Effector memory CD8-positive, alpha-beta T cell (primary cell): Measurements from ENCODE around the gene CXorf49.
A peak's percentile ranks its signal among the peaks of the same experiment; 100 is the strongest.
"Not testable (repeated sequence)": the region's sequence is repeated elsewhere in the genome, so short reads cannot be mapped to it uniquely, and the experiment has no call there.

Experiments used
- ATAC-seq: fragments of 150-1000 bp; cut with Tn5 transposase; replicated peaks from 2 replicates; pipeline ENCODE4 v1.10.0; 2021; ENCODE audit warnings: mild to moderate bottlenecking, moderate library complexity
- DNase-seq, 3 experiments: peaks; one replicate each; pipeline ENCODE4 v3.0.0; 2021
- H3K27ac Mint-ChIP-seq, 2 donors: one replicate each; pipeline ENCODE4 v1.8.0; 2022; ENCODE audit warnings: mild to moderate bottlenecking in 2 of 2, mixed read lengths in 2 of 2, moderate library complexity in 2 of 2
- H3K27me3 Mint-ChIP-seq, 2 donors: one replicate each; pipeline ENCODE4 v1.8.0; 2022; ENCODE audit warnings: mixed read lengths in 2 of 2
- H3K36me3 Mint-ChIP-seq: one replicate; pipeline ENCODE4 v1.8.0; 2022; ENCODE audit warnings: mild to moderate bottlenecking, moderate library complexity, mixed read lengths; ENCODE audit not compliant: insufficient read depth
- H3K4me1 Mint-ChIP-seq, 2 donors: one replicate each; pipeline ENCODE4 v1.8.0; 2022; ENCODE audit warnings: low read depth in 2 of 2, mixed read lengths in 2 of 2
- H3K4me3 Mint-ChIP-seq, 2 donors: one replicate each; pipeline ENCODE4 v1.8.0; 2022; ENCODE audit warnings: mild to moderate bottlenecking in 2 of 2, mixed read lengths in 2 of 2, moderate library complexity in 2 of 2
- H3K9me3 Mint-ChIP-seq, 2 donors: one replicate each; pipeline ENCODE4 v1.8.0; 2022; ENCODE audit warnings: mixed read lengths in 2 of 2
- total RNA-seq, 9 experiments: gene quantifications; one replicate each; lab custom pipeline; 2026; lab: John Stamatoyannopoulos, UW

Gene CXorf49
- 0 reads per million in 9 experiments for total RNA-seq

GRCh38 chrX:71718185-71718584, at the start of gene CXorf49:
TSS of gene CXorf49 (minus strand) at chrX:71718285. CDS start at chrX:71718151, 134 bp downstream.
- not testable (repeated sequence) for H3K4me1 Mint-ChIP-seq, ATAC-seq, H3K36me3 Mint-ChIP-seq, DNase-seq, H3K9me3 Mint-ChIP-seq, H3K27me3 Mint-ChIP-seq, H3K4me3 Mint-ChIP-seq, H3K27ac Mint-ChIP-seq

- not testable (repeated sequence) for H3K27me3 Mint-ChIP-seq, H3K4me1 Mint-ChIP-seq, H3K36me3 Mint-ChIP-seq, H3K4me3 Mint-ChIP-seq, H3K27ac Mint-ChIP-seq, H3K9me3 Mint-ChIP-seq, DNase-seq
- peak; percentile 16 for ATAC-seq
Observed at GRCh38 chrX:71767134-71767533, 49.0 kb upstream of the CXorf49 start.

- not testable (repeated sequence) for H3K9me3 Mint-ChIP-seq, DNase-seq, ATAC-seq, H3K27ac Mint-ChIP-seq, H3K4me1 Mint-ChIP-seq, H3K4me3 Mint-ChIP-seq, H3K36me3 Mint-ChIP-seq, H3K27me3 Mint-ChIP-seq
Observed at GRCh38 chrX:71765613-71766012, 47.5 kb upstream of the CXorf49 start.

- not testable (repeated sequence) for H3K4me1 Mint-ChIP-seq, ATAC-seq, H3K9me3 Mint-ChIP-seq, H3K36me3 Mint-ChIP-seq, H3K27ac Mint-ChIP-seq, H3K4me3 Mint-ChIP-seq, H3K27me3 Mint-ChIP-seq, DNase-seq
Observed at GRCh38 chrX:71764832-71765231, 46.7 kb upstream of the CXorf49 start.

- H3K27me3 Mint-ChIP-seq, H3K27ac Mint-ChIP-seq, H3K4me1 Mint-ChIP-seq, DNase-seq, H3K4me3 Mint-ChIP-seq, ATAC-seq, H3K36me3 Mint-ChIP-seq, H3K9me3 Mint-ChIP-seq: not testable (repeated sequence)
Observed at GRCh38 chrX:71763049-71763448, 45.0 kb upstream of the CXorf49 start, which contains the start of gene CXorf49B. TSS of gene CXorf49B (plus strand) at chrX:71763349. CDS start at chrX:71763424, 75 bp downstream.

- not testable (repeated sequence) for DNase-seq, H3K27me3 Mint-ChIP-seq, ATAC-seq, H3K36me3 Mint-ChIP-seq, H3K4me3 Mint-ChIP-seq, H3K9me3 Mint-ChIP-seq, H3K4me1 Mint-ChIP-seq, H3K27ac Mint-ChIP-seq
Observed at GRCh38 chrX:71760688-71761281, 42.7 kb upstream of the CXorf49 start.

- H3K36me3 Mint-ChIP-seq, DNase-seq, H3K4me3 Mint-ChIP-seq, H3K27me3 Mint-ChIP-seq, H3K27ac Mint-ChIP-seq, ATAC-seq, H3K9me3 Mint-ChIP-seq, H3K4me1 Mint-ChIP-seq: not testable (repeated sequence)
Observed at GRCh38 chrX:71720289-71720886, 2.3 kb upstream of the CXorf49 start.

GRCh38 chrX:71719195-71719594, 1.1 kb upstream of the CXorf49 start:
- not testable (repeated sequence) for H3K27me3 Mint-ChIP-seq, H3K4me1 Mint-ChIP-seq, H3K27ac Mint-ChIP-seq, DNase-seq, H3K36me3 Mint-ChIP-seq, ATAC-seq, H3K4me3 Mint-ChIP-seq, H3K9me3 Mint-ChIP-seq

- H3K4me3 Mint-ChIP-seq, H3K27me3 Mint-ChIP-seq, DNase-seq: not testable (repeated sequence)
Observed at GRCh38 chrX:71716323-71716722, 1.8 kb downstream of the CXorf49 start.

GRCh38 chrX:71715551-71715950, 2.5 kb downstream of the CXorf49 start:
- H3K4me1 Mint-ChIP-seq, H3K27ac Mint-ChIP-seq, ATAC-seq: not testable (repeated sequence)

More at GRCh38 chrX:71716323-71716722, 1.8 kb downstream of the CXorf49 start:
- not testable (repeated sequence) for ATAC-seq, H3K4me1 Mint-ChIP-seq, H3K27ac Mint-ChIP-seq, H3K36me3 Mint-ChIP-seq, H3K9me3 Mint-ChIP-seq

GRCh38 chrX:71714064-71714463, 4.0 kb downstream of the CXorf49 start:
- not testable (repeated sequence) for H3K4me1 Mint-ChIP-seq, H3K9me3 Mint-ChIP-seq, H3K4me3 Mint-ChIP-seq, DNase-seq, H3K36me3 Mint-ChIP-seq, H3K27me3 Mint-ChIP-seq, H3K27ac Mint-ChIP-seq
- ATAC-seq = peak; percentile 19

More at GRCh38 chrX:71715551-71715950, 2.5 kb downstream of the CXorf49 start:
- H3K9me3 Mint-ChIP-seq, DNase-seq, H3K36me3 Mint-ChIP-seq, H3K27me3 Mint-ChIP-seq, H3K4me3 Mint-ChIP-seq: not testable (repeated sequence)

GRCh38 chrX:71702853-71703252, 15.2 kb downstream of the CXorf49 start:
- not testable (repeated sequence) for H3K36me3 Mint-ChIP-seq, H3K27ac Mint-ChIP-seq, H3K27me3 Mint-ChIP-seq, DNase-seq, H3K9me3 Mint-ChIP-seq, H3K4me1 Mint-ChIP-seq, H3K4me3 Mint-ChIP-seq
- peak; percentile 46 for ATAC-seq

- not testable (repeated sequence) for H3K27me3 Mint-ChIP-seq, H3K36me3 Mint-ChIP-seq, DNase-seq, H3K9me3 Mint-ChIP-seq, ATAC-seq, H3K4me1 Mint-ChIP-seq, H3K27ac Mint-ChIP-seq, H3K4me3 Mint-ChIP-seq
Observed at GRCh38 chrX:71699023-71699344, 19.1 kb downstream of the CXorf49 start.

GRCh38 chrX:71698299-71699022, 19.6 kb downstream of the CXorf49 start:
- not testable (repeated sequence) for H3K4me3 Mint-ChIP-seq, DNase-seq, H3K9me3 Mint-ChIP-seq, H3K27me3 Mint-ChIP-seq, H3K27ac Mint-ChIP-seq, H3K36me3 Mint-ChIP-seq, H3K4me1 Mint-ChIP-seq
- peak; percentile 47 for ATAC-seq
